Type B pancreatic cell (in vitro differentiated cells): Measurements from ENCODE around the gene SDHAF2. TPM values are rescaled to one million over a fixed set of nuclear protein-coding genes. Genes with fewer than 3 reads are reported as not detected.

ENCODE experiments used
- DNase-seq: peaks from one replicate; pipeline ENCODE4 v3.0.0; 2021; ENCODE audit warnings: mixed read lengths; ENCODE audit not compliant: unreplicated experiment; ENCODE audit errors: extremely low spot score
- H3K27ac Mint-ChIP-seq: 2 replicates; pipeline ENCODE4 v1.8.0; 2021; ENCODE audit warnings: mild to moderate bottlenecking, mixed read lengths
- H3K27me3 Mint-ChIP-seq: 2 replicates; pipeline ENCODE4 v1.8.0; 2021; ENCODE audit warnings: mixed read lengths
- H3K36me3 Mint-ChIP-seq: 2 replicates; pipeline ENCODE4 v1.8.0; 2021; ENCODE audit warnings: mixed read lengths
- H3K4me1 Mint-ChIP-seq: one replicate; pipeline ENCODE4 v1.8.0; 2021; ENCODE audit warnings: mixed read lengths; ENCODE audit not compliant: unreplicated experiment
- H3K4me3 Mint-ChIP-seq: 2 replicates; pipeline ENCODE4 v1.8.0; 2021; ENCODE audit warnings: mild to moderate bottlenecking, mixed read lengths
- H3K9me3 Mint-ChIP-seq: 2 replicates; pipeline ENCODE4 v1.8.0; 2021; ENCODE audit warnings: mixed read lengths
- CTCF ChIP-seq: fragments of 200-600 bp; sonication (generic); conservative IDR thresholded peaks from 2 replicates; pipeline ENCODE4 v1.5.0; 2021; ENCODE audit warnings: antibody characterized with exemption, mild to moderate bottlenecking
- total RNA-seq: library from RNA; stranded (reverse); gene quantifications from 2 replicates; pipeline ENCODE4 v1.2.1, GENCODE V29; 2021; ENCODE audit warnings: low replicate concordance

SDHAF2 gene
- total RNA-seq, 1 donor from 2014 or later = 41.7 TPM

GRCh38 chr11:61486779-61487178, 56.9 kb downstream of the SDHAF2 start:
- DNase-seq = no peak
- H3K4me3 Mint-ChIP-seq = no peak overlapping the region

GRCh38 chr11:61487342-61488025, 57.6 kb downstream of the SDHAF2 start:
- Mint-ChIP-seq H3K9me3 (no peaks in the 10 kb centered on the region), H3K27me3 (no peaks in the 10 kb centered on the region), H3K4me3 (no peak overlapping the region), H3K4me1 (peaks cover 19% of the 10 kb centered on the region), H3K27ac (no peak overlapping the region), H3K36me3 (no peaks in the 10 kb centered on the region)
- TF ChIP-seq CTCF = no peak
- no peak for DNase-seq

More at GRCh38 chr11:61486779-61487178, 56.9 kb downstream of the SDHAF2 start:
- H3K27me3 Mint-ChIP-seq = no peaks in the 10 kb centered on the region
- no peaks in the 10 kb centered on the region for H3K36me3 Mint-ChIP-seq
- no peaks in the 10 kb centered on the region for H3K9me3 Mint-ChIP-seq
- H3K4me1 Mint-ChIP-seq = peaks cover 22% of the 10 kb centered on the region
- H3K27ac Mint-ChIP-seq = no peak overlapping the region
- no peak for TF ChIP-seq CTCF

DNA sequence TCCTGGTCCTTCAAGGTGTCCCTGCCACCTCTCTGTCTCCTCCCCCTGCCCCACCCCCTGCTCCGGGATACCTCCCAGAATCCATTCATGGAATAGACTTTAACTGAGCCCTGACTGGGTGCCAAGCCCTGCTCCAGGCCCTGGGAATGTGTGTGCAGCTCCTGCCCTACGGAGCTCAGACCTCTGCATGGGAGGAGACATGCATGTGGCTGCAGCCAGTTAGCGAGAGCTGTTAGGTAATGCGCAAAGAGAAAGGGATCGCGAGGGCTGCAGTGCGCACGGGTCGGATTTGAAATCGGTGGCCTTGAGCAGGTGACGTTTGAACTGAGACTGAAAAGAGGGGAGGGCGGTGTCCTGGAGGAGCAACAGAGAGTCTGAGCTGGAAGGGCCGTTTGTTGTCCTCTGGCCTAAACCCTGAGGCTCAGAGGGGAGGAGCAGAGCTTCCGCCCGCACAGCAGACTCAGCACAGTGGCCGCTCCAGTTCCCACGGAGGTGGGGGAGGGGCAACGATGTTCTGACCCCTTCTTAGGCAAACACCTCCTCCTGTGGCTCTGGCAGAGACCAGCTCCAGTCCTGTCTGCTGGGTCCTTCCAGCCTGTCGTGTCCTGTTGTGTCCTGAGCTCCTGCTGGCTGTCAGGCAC, 58.8 kb downstream of the SDHAF2 start:
- H3K27ac Mint-ChIP-seq = peak overlapping the region; percentile 66
- DNase-seq = no peak
- TF ChIP-seq CTCF = no peak
- H3K4me1 Mint-ChIP-seq = peaks cover 19% of the 10 kb centered on the region
- no peaks in the 10 kb centered on the region for H3K9me3 Mint-ChIP-seq
- H3K36me3 Mint-ChIP-seq = no peaks in the 10 kb centered on the region
- peak overlapping the region; percentile 71 for H3K4me3 Mint-ChIP-seq
- H3K27me3 Mint-ChIP-seq = no peaks in the 10 kb centered on the region

GRCh38 chr11:61489833-61490721, 60.2 kb downstream of the SDHAF2 start:
- Mint-ChIP-seq H3K4me3 (peak overlapping the region; percentile 41), H3K27me3 (no peaks in the 10 kb centered on the region), H3K9me3 (no peaks in the 10 kb centered on the region), H3K36me3 (no peaks in the 10 kb centered on the region), H3K4me1 (peaks cover 24% of the 10 kb centered on the region), H3K27ac (peak overlapping the region; percentile 26)
- TF ChIP-seq CTCF = no peak
- DNase-seq = no peak

DNA sequence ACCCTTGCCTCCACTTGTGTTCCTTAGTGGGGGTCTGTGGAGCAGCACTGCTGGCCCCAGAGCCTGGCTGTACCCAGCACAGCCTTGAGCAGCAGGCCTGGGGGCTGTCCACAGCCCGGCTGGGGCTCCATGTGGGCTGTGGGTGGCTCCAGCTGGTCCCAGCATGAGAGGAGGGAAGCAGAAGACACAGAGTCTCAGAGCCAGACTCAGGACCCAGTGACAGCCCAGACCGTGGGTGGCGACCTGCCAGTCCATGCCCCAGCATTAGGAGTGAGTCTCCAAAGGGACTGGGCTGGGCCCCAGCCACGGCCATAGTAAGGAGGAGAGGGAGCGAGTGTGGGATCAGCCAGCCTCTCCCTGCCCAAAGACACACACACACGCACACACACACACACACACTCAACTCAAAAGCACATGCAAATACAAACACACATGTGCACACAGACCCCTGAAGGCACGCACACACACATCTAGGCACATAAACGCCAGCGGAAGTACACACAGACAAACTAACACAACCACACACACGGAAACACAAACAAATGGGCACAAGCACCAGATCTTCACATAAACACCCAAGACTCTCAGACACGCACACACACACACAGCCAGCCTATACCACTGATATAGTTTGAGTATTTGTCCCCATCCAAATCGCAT, 61.9 kb downstream of the SDHAF2 start:
- H3K27ac Mint-ChIP-seq = no peak overlapping the region
- no peaks in the 10 kb centered on the region for H3K36me3 Mint-ChIP-seq
- H3K27me3 Mint-ChIP-seq = no peaks in the 10 kb centered on the region
- no peaks in the 10 kb centered on the region for H3K9me3 Mint-ChIP-seq
- no peak for DNase-seq
- no peak overlapping the region for H3K4me3 Mint-ChIP-seq
- peaks cover 24% of the 10 kb centered on the region for H3K4me1 Mint-ChIP-seq
- TF ChIP-seq CTCF = no peak
